K562 (cell line): Measurements from ENCODE around the gene CTDSP1. TPM values are rescaled to one million over a fixed set of nuclear protein-coding genes. Genes with fewer than 3 reads are reported as not detected.
A peak's percentile ranks its signal among the peaks of the same experiment; 100 is the strongest.

Experiments used
- ARID2 ChIP-seq: fragments of 450-650 bp; IDR thresholded peaks from 2 replicates; pipeline ENCODE4 v1.6.1; 2017; ENCODE audit warnings: antibody characterized with exemption, mild to moderate bottlenecking
- CBX3 ChIP-seq, 2 experiments: IDR thresholded peaks; 1 replicate in 1 of 2; 2 replicates in 1 of 2; pipeline ENCODE4 v1.6.1; 2012; ENCODE audit warnings: inconsistent platforms in 2 of 2, low read length in 2 of 2, borderline replicate concordance in 1 of 2, control low read depth in 1 of 2
- HNRNPUL1 ChIP-seq: fragments of 200-400 bp; formaldehyde crosslinking; IDR thresholded peaks from 2 replicates; pipeline ENCODE4 v1.6.1; 2017; ENCODE audit warnings: low read length
- MYNN ChIP-seq, 2 experiments: sonication (generic); formaldehyde crosslinking in 1 of 2; IDR thresholded peaks; 2 replicates each; pipeline versions ENCODE4 v1.5.0 to v1.6.1; 2016 to 2020; ENCODE audit warnings: antibody characterized with exemption in 1 of 2, missing genetic modification reagents in 1 of 2
- NCOA4 ChIP-seq: fragments of 450-650 bp; IDR thresholded peaks from 2 replicates; pipeline ENCODE4 v1.6.1; 2018; ENCODE audit warnings: mild to moderate bottlenecking; ENCODE audit not compliant: partially characterized antibody
- NFYB ChIP-seq: IDR thresholded peaks from 2 replicates; pipeline ENCODE4 v1.6.1; 2011; ENCODE audit warnings: mild to moderate bottlenecking, moderate library complexity; ENCODE audit not compliant: insufficient read length; ENCODE audit errors: extremely low read depth
- SRSF9 ChIP-seq: fragments of 200-400 bp; formaldehyde crosslinking; IDR thresholded peaks from 2 replicates; pipeline ENCODE4 v1.6.1; 2017; ENCODE audit warnings: low read depth, low read length, borderline replicate concordance
- ZNF23 ChIP-seq: fragments of 250-450 bp; sonication (Bioruptor Pico); IDR thresholded peaks from 2 replicates; pipeline ENCODE4 v1.4.0; 2020; ENCODE audit warnings: mild to moderate bottlenecking
- polyA plus RNA-seq, 8 experiments: library from polyadenylated mRNA; depleted of rRNA in 4 of 8; stranded (reverse) in 5 of 8; unstranded in 3 of 8; fragments of >200 nt; fragmentation: Nextera tagmentation in 2 of 8; fragmentation: Illumina TruSeq in 1 of 8; extraction: Ambion mirVana in 2 of 8; extraction: Trizol in 1 of 8; gene quantifications; 2 replicates each; pipeline versions ENCODE4 v1.2.1 to v1.2.3, GENCODE V29; 2011 to 2014; ENCODE audit warnings: inconsistent platforms in 1 of 8, missing spikeins in 1 of 8
- total RNA-seq, 7 experiments: library from RNA; depleted of rRNA in 6 of 7; stranded (reverse); fragments of >200 nt in 6 of 7; fragmentation: Illumina TruSeq in 2 of 7; extraction: Trizol in 2 of 7; gene quantifications; 2 replicates each; pipeline versions ENCODE4 v1.2.1 to v1.2.3, GENCODE V29; 2011 to 2021; ENCODE audit warnings: low replicate concordance in 1 of 7
- TF ChIP-seq, protein P1 (sequence below), 2 experiments: fragments of 450-650 bp; IDR thresholded peaks; 2 replicates each; pipeline ENCODE4 v1.6.1; 2016; ENCODE audit warnings: mild to moderate bottlenecking in 2 of 2, borderline replicate concordance in 1 of 2, low read depth in 1 of 2, moderate library complexity in 1 of 2
- TF ChIP-seq, protein P2 (sequence below): sonication (generic); IDR thresholded peaks from 2 replicates; pipeline ENCODE4 v1.6.1; 2016
- TF ChIP-seq, protein P3 (sequence below): sonication (generic); formaldehyde crosslinking; IDR thresholded peaks from 2 replicates; pipeline ENCODE4 v1.8.0; 2022; ENCODE audit warnings: missing genetic modification reagents, mild to moderate bottlenecking, moderate library complexity, borderline replicate concordance
- TF ChIP-seq, protein P4 (sequence below): fragments of 200-800 bp; sonication (Bioruptor generic); IDR thresholded peaks from 2 replicates; pipeline ENCODE4 v1.6.1; 2017; ENCODE audit warnings: missing genetic modification characterization, missing compliant biosample characterization

The CTDSP1 gene
- total and polyA plus RNA-seq, 9 of the 15 experiments (the other 6 are each of a cell fraction or from before 2014, with no cell fraction given): 2.4 to 74.8 (median 45.8) TPM

DNA sequence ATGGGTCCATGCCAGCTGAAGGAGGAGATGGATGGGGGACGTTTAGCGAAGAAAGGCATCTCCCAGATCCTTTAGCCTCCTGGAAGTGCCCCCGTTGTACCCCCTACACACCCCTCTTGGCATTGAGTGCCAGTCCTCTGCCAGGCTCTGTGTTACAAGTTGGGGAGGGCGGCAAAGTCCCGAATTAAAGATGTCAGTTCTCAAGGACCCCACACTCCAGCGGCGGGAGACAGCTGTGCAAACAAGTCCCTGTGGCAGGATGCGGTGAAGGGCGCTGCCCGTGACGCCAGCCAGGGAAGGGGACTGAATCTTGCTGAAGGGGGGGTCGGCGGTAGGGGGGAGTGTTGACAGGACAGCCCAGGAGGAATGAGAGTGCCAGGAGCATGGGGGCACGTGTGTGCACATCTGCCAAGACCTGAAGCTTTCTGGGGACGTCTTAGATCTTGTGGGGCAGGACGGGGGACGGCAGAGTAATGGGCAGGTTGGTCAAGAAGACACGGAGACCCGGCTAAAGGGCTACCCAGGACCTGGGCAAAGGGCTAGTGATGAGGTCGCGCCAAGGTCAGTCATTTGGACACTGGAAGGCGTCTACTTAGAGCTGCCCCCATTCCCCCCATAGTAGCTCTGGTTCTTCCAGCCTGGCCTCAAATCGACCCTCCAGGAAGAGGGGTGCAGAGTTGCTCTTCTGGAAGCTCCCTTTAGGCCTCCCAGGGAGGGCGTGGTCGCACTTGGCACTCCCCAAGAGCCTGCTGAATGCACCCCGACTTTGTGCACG is 2.8 kb upstream of the CTDSP1 start (continued):
- TF ChIP-seq, protein P1, sequence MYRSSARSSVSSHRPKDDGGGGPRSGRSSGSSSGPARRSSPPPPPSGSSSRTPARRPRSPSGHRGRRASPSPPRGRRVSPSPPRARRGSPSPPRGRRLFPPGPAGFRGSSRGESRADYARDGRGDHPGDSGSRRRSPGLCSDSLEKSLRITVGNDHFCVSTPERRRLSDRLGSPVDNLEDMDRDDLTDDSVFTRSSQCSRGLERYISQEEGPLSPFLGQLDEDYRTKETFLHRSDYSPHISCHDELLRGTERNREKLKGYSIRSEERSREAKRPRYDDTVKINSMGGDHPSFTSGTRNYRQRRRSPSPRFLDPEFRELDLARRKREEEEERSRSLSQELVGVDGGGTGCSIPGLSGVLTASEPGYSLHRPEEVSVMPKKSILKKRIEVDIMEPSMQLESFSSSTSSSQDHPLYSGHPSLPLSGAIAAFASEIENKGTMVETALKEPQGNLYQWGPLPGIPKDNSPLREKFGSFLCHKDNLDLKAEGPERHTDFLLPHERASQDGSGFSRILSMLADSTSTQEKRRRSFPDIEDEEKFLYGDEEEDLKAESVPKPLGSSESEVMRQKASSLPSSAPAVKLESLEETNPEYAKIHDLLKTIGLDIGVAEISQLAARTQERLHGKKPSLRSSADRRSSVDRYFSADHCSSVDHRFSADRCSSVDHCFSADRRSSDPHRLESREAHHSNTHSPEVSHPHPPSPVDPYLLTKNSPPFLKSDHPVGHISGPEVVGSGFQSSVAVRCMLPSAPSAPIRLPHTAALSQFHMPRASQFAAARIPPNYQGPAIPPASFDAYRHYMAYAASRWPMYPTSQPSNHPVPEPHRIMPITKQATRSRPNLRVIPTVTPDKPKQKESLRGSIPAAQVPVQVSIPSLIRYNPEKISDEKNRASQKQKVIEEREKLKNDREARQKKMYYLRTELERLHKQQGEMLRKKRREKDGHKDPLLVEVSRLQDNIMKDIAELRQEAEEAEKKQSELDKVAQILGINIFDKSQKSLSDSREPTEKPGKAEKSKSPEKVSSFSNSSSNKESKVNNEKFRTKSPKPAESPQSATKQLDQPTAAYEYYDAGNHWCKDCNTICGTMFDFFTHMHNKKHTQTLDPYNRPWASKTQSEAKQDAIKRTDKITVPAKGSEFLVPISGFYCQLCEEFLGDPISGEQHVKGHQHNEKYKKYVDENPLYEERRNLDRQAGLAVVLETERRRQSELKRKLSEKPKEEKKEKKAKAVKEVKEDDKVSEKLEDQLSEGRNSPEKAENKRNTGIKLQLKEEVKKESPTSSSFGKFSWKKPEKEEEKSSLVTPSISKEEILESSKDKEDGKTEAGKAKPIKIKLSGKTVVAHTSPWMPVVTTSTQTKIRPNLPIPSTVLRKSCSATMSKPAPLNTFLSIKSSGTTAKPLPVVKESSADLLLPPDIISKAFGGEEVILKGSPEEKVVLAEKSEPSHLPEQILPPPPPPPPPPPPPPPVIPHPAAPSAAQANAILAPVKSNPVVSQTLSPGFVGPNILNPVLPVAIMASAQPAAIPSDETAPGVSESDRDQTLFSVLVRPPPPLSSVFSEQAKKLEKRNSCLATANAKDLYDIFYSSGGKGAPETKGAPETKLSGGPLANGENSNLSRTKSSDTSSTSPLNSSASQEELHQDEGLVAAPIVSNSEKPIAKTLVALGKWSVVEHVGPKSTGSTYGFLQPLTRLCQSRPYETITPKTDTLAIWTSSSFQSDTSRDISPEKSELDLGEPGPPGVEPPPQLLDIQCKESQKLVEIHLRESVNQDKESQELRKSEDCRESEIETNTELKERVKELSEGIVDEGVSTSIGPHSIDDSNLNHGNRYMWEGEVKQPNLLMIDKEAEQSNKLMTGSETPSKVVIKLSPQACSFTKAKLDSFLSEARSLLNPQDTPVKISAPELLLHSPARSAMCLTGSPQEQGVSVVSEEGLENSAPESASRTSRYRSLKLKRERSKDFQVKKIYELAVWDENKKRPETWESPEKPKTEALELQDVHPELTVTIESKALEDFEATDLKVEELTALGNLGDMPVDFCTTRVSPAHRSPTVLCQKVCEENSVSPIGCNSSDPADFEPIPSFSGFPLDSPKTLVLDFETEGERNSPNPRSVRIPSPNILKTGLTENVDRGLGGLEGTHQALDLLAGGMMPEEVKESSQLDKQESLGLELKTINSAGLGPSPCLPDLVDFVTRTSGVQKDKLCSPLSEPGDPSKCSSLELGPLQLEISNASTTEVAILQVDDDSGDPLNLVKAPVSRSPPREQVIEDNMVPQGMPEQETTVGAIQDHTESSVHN (IDR thresholded peaks at IDR 0.05; ENCODE audit: borderline replicate concordance in 1 of 2, low read depth in 1 of 2): 0 out of 4 replicates have a peak, but pooled peaks of 1 of the 2 experiments have one; percentile 36
- TF ChIP-seq, protein P2, sequence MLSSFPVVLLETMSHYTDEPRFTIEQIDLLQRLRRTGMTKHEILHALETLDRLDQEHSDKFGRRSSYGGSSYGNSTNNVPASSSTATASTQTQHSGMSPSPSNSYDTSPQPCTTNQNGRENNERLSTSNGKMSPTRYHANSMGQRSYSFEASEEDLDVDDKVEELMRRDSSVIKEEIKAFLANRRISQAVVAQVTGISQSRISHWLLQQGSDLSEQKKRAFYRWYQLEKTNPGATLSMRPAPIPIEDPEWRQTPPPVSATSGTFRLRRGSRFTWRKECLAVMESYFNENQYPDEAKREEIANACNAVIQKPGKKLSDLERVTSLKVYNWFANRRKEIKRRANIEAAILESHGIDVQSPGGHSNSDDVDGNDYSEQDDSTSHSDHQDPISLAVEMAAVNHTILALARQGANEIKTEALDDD: 0 out of 2 replicates have a peak, but pooled peaks have one; percentile 12
- TF ChIP-seq SRSF9 (no peak), ZNF23 (CRISPR knock-in tag) (no peak), NCOA4 (no peak), HNRNPUL1 (no peak), NFYB (no peak), CBX3 (IDR thresholded peaks at IDR 0.05; ENCODE audit: borderline replicate concordance in 1 of 2, low read length in 2 of 2) (no peak), ARID2 (no peak), MYNN (IDR thresholded peaks at IDR 0.05) (0 out of 2 replicates have a peak, but pooled peaks have one; percentile 8), MYNN (CRISPR knock-in tag; IDR thresholded peaks at IDR 0.05) (no peak)
- TF ChIP-seq, protein P3, sequence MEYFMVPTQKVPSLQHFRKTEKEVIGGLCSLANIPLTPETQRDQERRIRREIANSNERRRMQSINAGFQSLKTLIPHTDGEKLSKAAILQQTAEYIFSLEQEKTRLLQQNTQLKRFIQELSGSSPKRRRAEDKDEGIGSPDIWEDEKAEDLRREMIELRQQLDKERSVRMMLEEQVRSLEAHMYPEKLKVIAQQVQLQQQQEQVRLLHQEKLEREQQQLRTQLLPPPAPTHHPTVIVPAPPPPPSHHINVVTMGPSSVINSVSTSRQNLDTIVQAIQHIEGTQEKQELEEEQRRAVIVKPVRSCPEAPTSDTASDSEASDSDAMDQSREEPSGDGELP: peak; percentile 92
- TF ChIP-seq, protein P4, sequence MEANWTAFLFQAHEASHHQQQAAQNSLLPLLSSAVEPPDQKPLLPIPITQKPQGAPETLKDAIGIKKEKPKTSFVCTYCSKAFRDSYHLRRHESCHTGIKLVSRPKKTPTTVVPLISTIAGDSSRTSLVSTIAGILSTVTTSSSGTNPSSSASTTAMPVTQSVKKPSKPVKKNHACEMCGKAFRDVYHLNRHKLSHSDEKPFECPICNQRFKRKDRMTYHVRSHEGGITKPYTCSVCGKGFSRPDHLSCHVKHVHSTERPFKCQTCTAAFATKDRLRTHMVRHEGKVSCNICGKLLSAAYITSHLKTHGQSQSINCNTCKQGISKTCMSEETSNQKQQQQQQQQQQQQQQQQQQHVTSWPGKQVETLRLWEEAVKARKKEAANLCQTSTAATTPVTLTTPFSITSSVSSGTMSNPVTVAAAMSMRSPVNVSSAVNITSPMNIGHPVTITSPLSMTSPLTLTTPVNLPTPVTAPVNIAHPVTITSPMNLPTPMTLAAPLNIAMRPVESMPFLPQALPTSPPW: no peak
